HepG2 (cell line): ENCODE data around the gene CCNYL1. TPM values are rescaled to one million over a fixed set of nuclear protein-coding genes. Genes with fewer than 3 reads are reported as not detected.
A peak's percentile ranks its signal among the peaks of the same experiment; 100 is the strongest.

ENCODE experiments used
- ATAC-seq: fragments of 200-7000 bp; cut with Tn5 transposase; 3 replicates; pipeline ENCODE4 v1.9.1; 2020; ENCODE audit warnings: mild to moderate bottlenecking, moderate library complexity
- BruUV-seq: library from RNA; stranded (reverse); fragments of 400-500 nt; replicated peaks from 2 replicates; lab custom pipeline; 2021; lab: Mats Ljungman, UMichigan
- CTCF ChIA-PET: fragments of 300-600 bp; formaldehyde crosslinking; extraction: SDS; loops from one replicate; lab custom pipeline; 2021; ENCODE audit warnings: low total read pairs, inconsistent platforms, low intra/inter-chr PET ratio; lab: Yijun Ruan, JAX
- POLR2A ChIA-PET: fragments of 350-600 bp; sonication (Branson Sonifier 250); formaldehyde crosslinking; loops from one replicate; lab custom pipeline; 2020; ENCODE audit warnings: antibody characterized with exemption, inconsistent platforms; lab: Yijun Ruan, JAX
- DNase-seq: peaks from one replicate; pipeline ENCODE4 v3.0.0-alpha.2; 2015; ENCODE audit warnings: low spot score
- FAIRE-seq: peaks from 3 replicates; lab custom pipeline; 2011; peaks lifted over from hg19 to GRCh38; lab: Jason Lieb, UNC
- H2AFZ ChIP-seq: one replicate; pipeline ENCODE4 v1.6.1; 2011; ENCODE audit warnings: low read length, inconsistent platforms
- H3K27ac ChIP-seq: fragments of 300-600 bp; 3 replicates; pipeline ENCODE4 v1.8.0; 2011; ENCODE audit warnings: mixed run types, mild to moderate bottlenecking, mixed read lengths, low read length, inconsistent platforms; ENCODE audit not compliant: insufficient read depth; ENCODE audit errors: extremely low read length
- H3K27me3 ChIP-seq, 2 experiments: fragments of 200-600 bp in 1 of 2; 2 replicates in 1 of 2; 3 replicates in 1 of 2; pipeline versions ENCODE4 v1.6.0 to v1.8.0; 2011; ENCODE audit warnings: low read length in 2 of 2, mild to moderate bottlenecking in 2 of 2, moderate library complexity in 2 of 2, inconsistent platforms in 1 of 2; ENCODE audit not compliant: insufficient read depth in 2 of 2, control insufficient read depth in 1 of 2
- H3K36me3 ChIP-seq, 2 experiments: fragments of 200-600 bp in 1 of 2; replicated peaks in 1 of 2; 2 replicates in 1 of 2; 3 replicates in 1 of 2; pipeline versions ENCODE4 v1.5.1 to v1.8.0; 2011; ENCODE audit warnings: low read length in 2 of 2, inconsistent platforms in 1 of 2; ENCODE audit not compliant: insufficient read depth in 2 of 2, control insufficient read depth in 1 of 2
- H3K4me1 ChIP-seq: 2 replicates; pipeline ENCODE4 v1.5.1; 2012; ENCODE audit warnings: low read length, inconsistent platforms; ENCODE audit not compliant: insufficient read depth
- H3K4me2 ChIP-seq: 2 replicates; pipeline ENCODE4 v1.6.0; 2011; ENCODE audit warnings: low read depth, low read length, inconsistent platforms
- H3K4me3 ChIP-seq, 3 experiments: fragments of 200-600 bp in 1 of 3; sonication (generic), shearing (Covaris generic) in 1 of 3; replicated peaks in 1 of 3; 2 replicates each; pipeline ENCODE4 v1.5.1; 2011 to 2016; ENCODE audit warnings: low read length in 3 of 3, inconsistent platforms in 2 of 3, low read depth in 2 of 3, mild to moderate bottlenecking in 2 of 3, control low read depth in 1 of 3, mixed read lengths in 1 of 3; ENCODE audit not compliant: insufficient read depth in 1 of 3
- H3K79me2 ChIP-seq: one replicate; pipeline ENCODE4 v1.6.1; 2011; ENCODE audit warnings: low read length, inconsistent platforms; ENCODE audit not compliant: insufficient read depth
- H3K9ac ChIP-seq: 2 replicates; pipeline ENCODE4 v1.6.0; 2011; ENCODE audit warnings: mild to moderate bottlenecking, low read depth, low read length, inconsistent platforms; ENCODE audit not compliant: insufficient read depth
- H3K9me3 ChIP-seq: 2 replicates; pipeline ENCODE4 v1.5.1; 2012; ENCODE audit warnings: mild to moderate bottlenecking, low read length
- H4K20me1 ChIP-seq: 2 replicates; pipeline ENCODE4 v1.6.0; 2011; ENCODE audit warnings: inconsistent platforms, mild to moderate bottlenecking, low read length, moderate library complexity; ENCODE audit not compliant: insufficient read depth
- AGO2 ChIP-seq: fragments of 200-400 bp; formaldehyde crosslinking; optimal IDR thresholded peaks from 2 replicates; pipeline ENCODE3; 2017; ENCODE audit warnings: mild to moderate bottlenecking, low read depth, low read length, moderate library complexity
- ASH2L ChIP-seq: fragments of 300-600, 200-600 bp; sonication (generic); IDR thresholded peaks from 2 replicates; pipeline ENCODE4 v1.7.0; 2017; ENCODE audit warnings: low read depth, mild to moderate bottlenecking, moderate library complexity, mixed read lengths, low read length; ENCODE audit not compliant: insufficient read length
- CBX5 ChIP-seq: sonication (generic); formaldehyde crosslinking; IDR thresholded peaks from 2 replicates; pipeline ENCODE4 v1.4.0; 2020; ENCODE audit warnings: missing genetic modification reagents, borderline replicate concordance
- MBD4 ChIP-seq: IDR thresholded peaks from 2 replicates; pipeline ENCODE4 v1.6.1; 2012; ENCODE audit warnings: low read length, inconsistent platforms, borderline replicate concordance
- ONECUT2 ChIP-seq: sonication (generic); formaldehyde crosslinking; IDR thresholded peaks from 2 replicates; pipeline ENCODE4 v1.4.0; 2020; ENCODE audit warnings: missing genetic modification reagents
- PAF1 ChIP-seq: IDR thresholded peaks from 2 replicates; pipeline ENCODE4 v1.6.1; 2016; ENCODE audit warnings: missing genetic modification reagents, missing compliant biosample characterization
- POLR2A ChIP-seq, 2 experiments: IDR thresholded peaks; 2 replicates each; pipeline ENCODE4 v1.6.1; 2011; ENCODE audit warnings: low read depth in 2 of 2, low read length in 2 of 2, mild to moderate bottlenecking in 1 of 2, moderate library complexity in 1 of 2; ENCODE audit not compliant: insufficient read depth in 1 of 2
- RBFOX2 ChIP-seq: fragments of 200-400 bp; formaldehyde crosslinking; IDR thresholded peaks from 2 replicates; pipeline ENCODE4 v1.6.1; 2017; ENCODE audit warnings: low read depth, mild to moderate bottlenecking, low read length
- RBM22 ChIP-seq: fragments of 200-400 bp; formaldehyde crosslinking; optimal IDR thresholded peaks from 2 replicates; pipeline ENCODE3; 2017; ENCODE audit warnings: mild to moderate bottlenecking, low read length, moderate library complexity
- RXRA ChIP-seq: sonication (generic); formaldehyde crosslinking; IDR thresholded peaks from 2 replicates; pipeline ENCODE4 v1.5.1; 2020; ENCODE audit warnings: missing genetic modification reagents
- SAFB2 ChIP-seq: sonication (generic); formaldehyde crosslinking; IDR thresholded peaks from 2 replicates; pipeline ENCODE4 v1.5.1; 2020; ENCODE audit warnings: missing genetic modification reagents, low read depth, mild to moderate bottlenecking, borderline replicate concordance
- TAF15 ChIP-seq: fragments of 200-400 bp; formaldehyde crosslinking; IDR thresholded peaks from one replicate; pipeline ENCODE4 v1.6.1; 2018; ENCODE audit warnings: mild to moderate bottlenecking, low read depth, low read length; ENCODE audit not compliant: poor library complexity, severe bottlenecking
- TMF1 ChIP-seq: sonication (generic); formaldehyde crosslinking; IDR thresholded peaks from 2 replicates; pipeline ENCODE4 v1.8.1; 2022; ENCODE audit warnings: low read depth, missing genetic modification reagents
- ZFX ChIP-seq: sonication (generic); formaldehyde crosslinking; IDR thresholded peaks from 2 replicates; pipeline ENCODE4 v1.4.0; 2020; ENCODE audit warnings: mild to moderate bottlenecking, low read depth, missing genetic modification reagents, moderate library complexity
- ZNF10 ChIP-seq: sonication (generic); formaldehyde crosslinking; IDR thresholded peaks from 2 replicates; pipeline ENCODE4 v1.4.0; 2020; ENCODE audit warnings: mild to moderate bottlenecking, low read depth, missing genetic modification reagents, borderline replicate concordance
- ZNF225 ChIP-seq: sonication (generic); formaldehyde crosslinking; IDR thresholded peaks from 2 replicates; pipeline ENCODE4 v1.4.0; 2020; ENCODE audit warnings: mild to moderate bottlenecking, missing genetic modification reagents
- ZNF350 ChIP-seq: sonication (generic); formaldehyde crosslinking; IDR thresholded peaks from 2 replicates; pipeline ENCODE4 v1.4.0; 2020; ENCODE audit warnings: mild to moderate bottlenecking, low read depth, missing genetic modification reagents, borderline replicate concordance
- ZNF550 ChIP-seq: sonication (generic); formaldehyde crosslinking; IDR thresholded peaks from 2 replicates; pipeline ENCODE4 v1.4.0; 2020; ENCODE audit warnings: mild to moderate bottlenecking, missing genetic modification reagents, borderline replicate concordance
- ZNF557 ChIP-seq: sonication (generic); formaldehyde crosslinking; IDR thresholded peaks from 2 replicates; pipeline ENCODE4 v1.4.0; 2020; ENCODE audit warnings: missing genetic modification reagents
- ZNF563 ChIP-seq: sonication (generic); formaldehyde crosslinking; IDR thresholded peaks from 2 replicates; pipeline ENCODE4 v1.8.0; 2022; ENCODE audit warnings: mild to moderate bottlenecking, moderate library complexity, missing genetic modification reagents
- ZNF644 ChIP-seq: IDR thresholded peaks from 2 replicates; pipeline ENCODE4 v1.6.1; 2016; ENCODE audit warnings: low read depth
- ZNF777 ChIP-seq: sonication (generic); formaldehyde crosslinking; IDR thresholded peaks from 2 replicates; pipeline ENCODE4 v1.4.0; 2020; ENCODE audit warnings: missing genetic modification reagents
- WGBS: methylation state at CpG from one replicate; pipeline ENCODE4 v1.1.6; 2017; ENCODE audit warnings: low lambda C conversion rate; 5-methylcytosine and 5-hydroxymethylcytosine counted together
- in situ Hi-C: cut with HindIII; loops from 2 replicates; pipeline ENCODE4 v1.10.0; 2017; ENCODE audit warnings: low pct_unique_long_range_greater_than_20kb; ENCODE audit not compliant: extremely low pct_ligation_motif_present
- intact Hi-C: fragments of 100-400 bp; cut with micrococcal nuclease; formaldehyde crosslinking; loops from one replicate; pipeline ENCODE4 v1.10.0; 2022; ENCODE audit not compliant: unreplicated experiment
- polyA plus RNA-seq, 8 experiments: library from polyadenylated mRNA; depleted of rRNA in 3 of 8; stranded (reverse) in 7 of 8; unstranded in 1 of 8; fragments of >200 nt; fragmentation: Illumina TruSeq in 4 of 8; extraction: Trizol in 4 of 8; gene quantifications; 2 replicates each; pipeline versions ENCODE4 v1.2.1 to v1.2.3, GENCODE V29; 2011 to 2016; ENCODE audit warnings: low read depth in 4 of 8, missing spikeins in 1 of 8, mixed read lengths in 1 of 8; ENCODE audit not compliant: insufficient read depth in 1 of 8
- total RNA-seq, 5 experiments: library from RNA; depleted of rRNA; stranded (reverse); fragments of >200 nt; fragmentation: Illumina TruSeq; extraction: Trizol; gene quantifications; 2 replicates each; pipeline ENCODE4 v1.2.3, GENCODE V29; 2016; ENCODE audit warnings: low read depth in 1 of 5
- TF ChIP-seq, protein P1 (sequence below): IDR thresholded peaks from 2 replicates; pipeline ENCODE4 v1.6.1; 2012; ENCODE audit warnings: inconsistent platforms

The CCNYL1 gene
- total and polyA plus RNA-seq, 2 of the 13 experiments (the other 11 are each of a cell fraction or from before 2014, with no cell fraction given): 12.5 to 16.2 TPM

- CTCF ChIA-PET: no interaction called here
- Histone ChIP-seq H3K4me3 (no peak overlapping the region), H3K27me3 (no peaks in the 10 kb centered on the region), H3K79me2 (peaks cover 20% of the 10 kb centered on the region), H3K4me1 (peaks cover 37% of the 10 kb centered on the region), H3K27ac (no peak overlapping the region), H3K9me3 (no peaks in the 10 kb centered on the region), H3K36me3 (peaks cover 12 to 31% of the 10 kb centered on the region in 2 experiments), H2AFZ (no peak overlapping the region), H3K4me2 (no peak overlapping the region), H4K20me1 (peaks cover 23% of the 10 kb centered on the region), H3K9ac (no peak overlapping the region)
- FAIRE-seq: no peak
- POLR2A ChIA-PET: interaction anchor here (0.6 to 11.8 kb wide), 13 partner anchors 9 to 283 kb away, joined by 3 to 160 read pairs (median 4); partner anchors contain the start of gene FZD5
- intact Hi-C loops (no loop called here), in situ Hi-C loops (no loop called here)
- BruUV-seq: no TSS peak
- TF ChIP-seq RXRA: no peak
- peak; percentile 35 for TF ChIP-seq RBM22
- TF ChIP-seq ZFX (CRISPR knock-in tag): no peak
- TF ChIP-seq AGO2: peak; percentile 10
- TF ChIP-seq PAF1: peak; percentile 49; the same call in 1 of the 2 replicates
- TF ChIP-seq ONECUT2: no peak
- peak in 1 of 2 experiments; percentile 10; a peak in 1 of 4 replicates for TF ChIP-seq POLR2A (IDR thresholded peaks at IDR 0.05; ENCODE audit: insufficient read depth in 1 of 2, low read depth in 2 of 2, low read length in 2 of 2)
- no peak for TF ChIP-seq MBD4
- peak; percentile 67 for TF ChIP-seq RBFOX2
- no peak for TF ChIP-seq ZNF563 (CRISPR knock-in tag)
- no peak for DNase-seq
- no peak for ATAC-seq
Measured at GRCh38 chr2:207758025-207758424, 46.6 kb downstream of the CCNYL1 start.

DNA sequence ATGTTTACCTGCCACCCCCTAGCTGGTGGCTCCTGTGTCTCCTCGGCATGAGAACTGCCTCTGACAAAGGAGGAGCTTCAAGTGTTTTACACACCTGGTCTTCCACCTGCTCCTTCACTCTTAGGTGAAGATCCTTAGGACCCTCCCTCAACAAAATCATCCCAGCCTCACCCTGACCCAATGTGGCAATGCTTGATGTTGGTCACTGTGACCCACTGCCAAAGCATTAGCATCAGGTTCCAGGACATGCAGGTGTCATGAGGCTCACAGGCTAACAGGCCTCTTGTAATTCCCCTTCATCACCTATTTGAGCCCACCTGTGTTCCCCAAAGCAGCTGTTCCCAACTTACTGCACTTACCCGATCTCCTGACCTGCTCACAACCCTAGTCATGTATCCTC lies 48.5 kb downstream of the CCNYL1 start:
- Histone ChIP-seq H3K4me3 (no peak overlapping the region), H3K36me3 (peaks cover 14 to 46% of the 10 kb centered on the region in 2 experiments), H3K4me2 (no peak overlapping the region), H3K9me3 (no peaks in the 10 kb centered on the region), H2AFZ (no peak overlapping the region), H3K4me1 (peaks cover 40% of the 10 kb centered on the region), H3K27me3 (no peaks in the 10 kb centered on the region), H3K9ac (no peak overlapping the region), H3K79me2 (peaks cover 39% of the 10 kb centered on the region), H3K27ac (no peak overlapping the region), H4K20me1 (peaks cover 41% of the 10 kb centered on the region)
- peak; percentile 6; the same call in 2 of the 3 replicates for ATAC-seq
- intact Hi-C loops: no loop called here
- no peak for DNase-seq
- WGBS: 96% methylated on average over 2 of the region's 2 CpGs
- POLR2A ChIA-PET: interaction anchor here (0.7 to 2.3 kb wide), 9 partner anchors 10 to 239 kb away, joined by 3 to 9 read pairs (median 5); partner anchors contain the start of gene FZD5
- in situ Hi-C loops: no loop called here
- no peak for FAIRE-seq
- CTCF ChIA-PET: no interaction called here
- BruUV-seq: no TSS peak
- TF ChIP-seq ZNF10 (CRISPR knock-in tag): no peak
- no peak for TF ChIP-seq ASH2L
- TF ChIP-seq CBX5 (CRISPR knock-in tag): no peak
- TF ChIP-seq TAF15: no peak
- no peak for TF ChIP-seq ZNF644 (CRISPR knock-in tag)
- TF ChIP-seq, protein P1, sequence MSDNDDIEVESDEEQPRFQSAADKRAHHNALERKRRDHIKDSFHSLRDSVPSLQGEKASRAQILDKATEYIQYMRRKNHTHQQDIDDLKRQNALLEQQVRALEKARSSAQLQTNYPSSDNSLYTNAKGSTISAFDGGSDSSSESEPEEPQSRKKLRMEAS: no peak
- TF ChIP-seq ZNF550: no peak
- no peak for TF ChIP-seq ZNF777 (CRISPR knock-in tag)
- TF ChIP-seq ZNF225: no peak
- no peak for TF ChIP-seq ZNF350 (CRISPR knock-in tag)
- TF ChIP-seq ZNF557: no peak
- peak; percentile 86 for TF ChIP-seq RBM22
- no peak for TF ChIP-seq TMF1
- TF ChIP-seq POLR2A (IDR thresholded peaks at IDR 0.05; ENCODE audit: insufficient read depth in 1 of 2, low read depth in 2 of 2, low read length in 2 of 2): peak in 1 of 2 experiments; percentile 32; a peak in 1 of 4 replicates
- no peak for TF ChIP-seq SAFB2
